GM19099 (cell line): ENCODE measurements around the gene STYXL2.

ENCODE experiments used
- POLR2A ChIP-seq: IDR thresholded peaks from 3 replicates; pipeline ENCODE4 v1.6.1; 2011; ENCODE audit warnings: low read depth; ENCODE audit not compliant: insufficient read length; ENCODE audit errors: extremely low read depth

The STYXL2 gene

DNA sequence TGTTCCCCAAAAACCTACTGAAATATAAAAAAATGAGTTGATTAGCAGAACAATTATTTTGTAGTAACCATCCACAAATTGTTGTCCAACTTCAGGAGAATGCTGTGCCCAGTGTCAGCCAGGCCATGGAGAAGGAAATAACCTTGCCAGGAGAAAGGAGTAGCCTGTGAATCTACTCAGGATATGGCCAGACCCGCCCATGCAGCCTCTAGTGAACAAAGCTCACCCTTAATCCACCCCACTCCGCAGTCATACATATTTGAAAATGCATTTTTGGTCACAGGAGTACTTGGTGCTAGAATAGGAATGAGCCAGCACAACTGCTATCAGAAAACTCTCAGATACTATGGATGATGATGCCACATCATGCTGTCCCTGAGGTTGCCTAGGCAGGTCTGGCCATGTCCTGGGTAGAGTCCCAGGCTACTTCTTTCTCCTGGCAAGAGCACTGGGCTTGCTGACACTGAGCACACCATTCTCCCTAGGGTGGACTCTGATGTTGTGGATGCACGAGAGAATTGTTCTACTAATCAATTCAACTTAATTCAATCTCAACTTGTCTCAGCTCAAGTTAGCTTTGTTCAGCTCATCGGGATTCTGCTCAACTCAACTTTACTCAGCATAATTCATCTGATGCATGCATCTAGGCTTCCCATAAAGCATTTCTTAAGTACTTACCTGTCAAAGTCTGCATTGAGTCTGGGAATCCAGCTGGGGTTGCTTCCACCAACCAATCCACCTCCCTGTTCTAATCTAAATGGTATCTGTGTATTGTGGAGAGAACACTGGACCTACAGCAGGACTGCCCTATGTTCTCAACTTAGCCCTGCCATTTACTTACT lies 18.2 kb downstream of the STYXL2 start:
- no peak for TF ChIP-seq POLR2A

- no peak for TF ChIP-seq POLR2A
Observed at GRCh38 chr1:167114725-167115124, 20.9 kb downstream of the STYXL2 start.

DNA sequence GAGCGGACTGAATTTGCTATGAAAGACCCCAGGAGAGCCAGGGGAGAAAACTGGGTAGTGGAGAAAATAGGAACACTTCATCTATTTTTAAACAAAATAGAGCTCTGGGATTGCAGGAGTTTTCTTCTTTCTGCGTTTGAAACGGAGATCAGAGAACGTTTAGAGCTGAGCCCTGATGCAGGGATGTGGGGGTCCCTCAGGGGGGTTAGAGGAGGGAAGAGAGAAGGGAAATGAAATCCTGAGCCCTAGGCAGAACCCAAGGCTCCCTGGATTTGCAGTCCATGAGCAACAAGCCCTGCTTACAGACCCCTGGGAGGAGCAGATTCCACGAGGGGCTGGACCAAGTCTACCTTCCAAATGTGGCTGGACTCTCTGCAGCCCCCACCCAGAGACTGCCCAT lies 21.8 kb downstream of the STYXL2 start:
- TF ChIP-seq POLR2A, result no peak

- TF ChIP-seq POLR2A, result no peak
Observed at GRCh38 chr1:167116174-167116573, 22.3 kb downstream of the STYXL2 start.

DNA sequence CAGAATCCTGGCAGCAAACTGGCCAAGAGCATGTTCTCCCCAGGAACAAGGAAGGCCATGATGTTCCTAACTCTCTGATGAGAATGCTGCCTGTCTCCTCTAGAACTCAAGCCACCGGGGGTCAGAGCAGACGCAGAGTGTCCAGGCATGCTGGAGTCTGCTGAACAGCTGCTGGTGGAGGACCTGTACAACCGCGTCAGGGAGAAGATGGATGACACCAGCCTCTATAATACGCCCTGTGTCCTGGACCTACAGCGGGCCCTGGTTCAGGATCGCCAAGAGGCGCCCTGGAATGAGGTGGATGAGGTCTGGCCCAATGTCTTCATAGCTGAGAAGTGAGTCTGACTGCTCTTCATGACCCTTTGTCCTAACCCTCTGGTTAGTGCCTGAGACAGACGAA lies 23.4 kb downstream of the STYXL2 start:
- no peak for TF ChIP-seq POLR2A

GRCh38 chr1:167118188-167118587 lies 24.3 kb downstream of the STYXL2 start:
- TF ChIP-seq POLR2A, result no peak

GRCh38 chr1:167119696-167120095 lies 25.8 kb downstream of the STYXL2 start:
- TF ChIP-seq POLR2A, result no peak

GRCh38 chr1:167120899-167121298 lies 27.0 kb downstream of the STYXL2 start:
- TF ChIP-seq POLR2A, result no peak

DNA sequence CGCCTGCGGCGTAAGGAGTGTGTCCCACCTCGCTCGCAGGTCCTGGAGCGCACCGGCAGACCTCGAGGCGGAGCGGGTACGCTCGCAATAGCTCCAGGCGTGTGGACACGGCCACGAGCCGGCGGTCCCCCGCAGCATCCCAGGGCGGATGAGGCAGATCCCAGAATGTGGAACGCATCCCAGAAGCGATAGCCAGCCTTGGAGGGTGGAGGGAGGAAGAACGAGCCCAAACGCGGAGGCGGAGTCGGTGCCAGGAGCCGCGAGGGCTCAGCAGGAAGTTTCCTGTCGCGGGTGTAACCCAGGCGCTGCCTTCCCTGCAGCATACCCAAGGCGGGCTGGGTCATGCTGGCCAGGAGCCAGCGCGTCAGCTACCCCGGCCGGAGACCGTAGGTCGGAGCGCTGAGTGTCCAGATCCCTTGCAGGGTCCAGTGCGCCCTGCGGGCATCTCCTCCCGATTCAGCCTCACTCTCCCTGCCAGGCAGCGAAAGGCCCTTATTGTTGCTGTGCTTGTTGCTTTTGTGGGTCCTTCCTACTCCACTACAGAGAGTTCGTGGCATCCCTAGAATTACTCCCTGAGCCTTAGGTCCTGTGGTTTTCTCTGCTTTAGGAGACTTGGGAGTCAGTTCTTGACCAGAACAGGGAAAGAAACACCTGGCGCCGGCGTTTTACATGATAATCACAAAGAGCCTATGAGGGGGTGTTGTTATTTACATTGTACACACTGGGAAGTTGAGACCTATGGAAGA lies 27.7 kb downstream of the STYXL2 start:
- TF ChIP-seq POLR2A, result no peak

GRCh38 chr1:167122121-167122480 lies 28.2 kb downstream of the STYXL2 start:
- no peak for TF ChIP-seq POLR2A

DNA sequence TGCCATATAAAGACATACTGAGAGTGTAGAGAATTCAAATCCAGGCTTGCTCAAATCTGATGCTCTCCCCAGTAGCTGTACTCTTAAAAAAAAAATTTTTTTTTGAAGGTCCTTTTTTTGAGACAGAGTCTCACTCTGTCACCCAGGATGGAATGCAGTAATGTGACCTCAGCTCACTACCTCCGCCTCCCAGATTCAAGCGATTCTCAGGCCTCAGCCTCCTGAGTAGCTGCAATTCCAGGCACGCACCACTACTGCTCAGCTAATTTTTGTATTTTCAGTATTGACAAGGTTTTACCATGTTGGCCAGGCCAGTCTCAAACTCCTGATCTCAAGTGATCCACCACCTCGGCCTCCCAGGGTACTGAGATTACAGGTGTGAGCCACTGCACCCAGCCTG lies 28.7 kb downstream of the STYXL2 start:
- TF ChIP-seq POLR2A, result no peak

GRCh38 chr1:167126317-167126716 lies 32.4 kb downstream of the STYXL2 start:
- no peak for TF ChIP-seq POLR2A

DNA sequence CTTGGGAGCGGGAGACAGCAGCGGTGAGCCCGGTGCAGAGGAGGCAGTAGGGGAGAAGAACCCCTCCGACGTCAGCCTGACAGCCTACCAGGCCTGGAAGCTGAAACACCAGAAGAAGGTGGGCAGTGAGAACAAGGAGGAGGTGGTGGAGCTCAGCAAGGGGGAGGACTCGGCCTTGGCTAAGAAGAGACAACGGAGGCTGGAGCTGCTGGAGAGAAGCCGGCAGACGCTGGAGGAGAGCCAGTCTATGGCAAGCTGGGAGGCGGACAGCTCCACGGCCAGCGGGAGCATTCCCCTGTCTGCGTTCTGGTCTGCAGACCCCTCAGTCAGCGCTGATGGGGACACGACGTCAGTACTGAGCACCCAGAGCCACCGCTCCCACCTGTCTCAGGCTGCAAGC lies 32.9 kb downstream of the STYXL2 start:
- TF ChIP-seq POLR2A, result no peak

- TF ChIP-seq POLR2A, result no peak
Observed at GRCh38 chr1:167127236-167127635, 33.4 kb downstream of the STYXL2 start.

GRCh38 chr1:167127661-167128060 lies 33.8 kb downstream of the STYXL2 start:
- TF ChIP-seq POLR2A, result no peak
